ENCODE measurements around the gene FYCO1.
A peak's percentile ranks its signal among the peaks of the same experiment; 100 is the strongest.

FYCO1 gene

DNA sequence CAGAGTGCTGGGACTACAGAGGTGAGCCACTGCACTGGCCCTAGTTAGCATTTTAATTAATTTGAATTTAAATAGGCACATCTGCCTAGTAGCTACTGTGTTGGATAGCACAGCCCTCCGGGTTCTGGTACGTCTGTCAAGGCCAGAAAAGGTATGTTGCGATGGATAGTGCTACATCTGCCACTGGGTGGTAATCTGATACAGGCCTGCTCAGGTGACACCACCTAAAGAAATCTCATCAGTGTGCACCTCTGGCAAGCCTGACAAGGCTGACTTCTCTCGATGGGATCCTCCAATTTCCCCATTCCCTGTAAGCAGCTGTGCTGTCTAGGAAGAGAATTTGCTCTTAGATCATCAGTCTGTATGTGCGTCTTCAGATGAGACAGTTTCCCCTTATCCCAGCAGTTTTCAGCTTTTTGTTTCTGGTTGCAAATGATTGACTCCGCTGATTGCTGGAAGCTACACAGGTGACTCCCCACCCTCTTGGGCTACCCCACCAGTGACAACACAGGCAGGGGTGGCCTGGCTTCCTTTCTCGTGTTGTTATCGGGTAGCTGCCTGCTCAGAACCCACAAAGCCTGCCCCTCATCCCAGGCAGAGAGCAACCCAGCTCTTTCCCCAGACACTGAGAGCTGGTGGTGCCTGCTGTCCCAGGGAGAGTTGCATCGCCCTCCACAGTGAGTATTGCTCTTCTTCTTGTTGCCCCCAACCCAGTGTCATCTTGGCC is 109.5 kb downstream of the FYCO1 start, which contains the start of gene CCR9:
TSS of gene CCR9 (plus strand) at position 565 of the 727 bp plus-strand sequence. CDS start 8,391 bp downstream, outside the sequence.
- no peak for DNase-seq (ENCODE audit: low read depth in 2 of 2)

DNA sequence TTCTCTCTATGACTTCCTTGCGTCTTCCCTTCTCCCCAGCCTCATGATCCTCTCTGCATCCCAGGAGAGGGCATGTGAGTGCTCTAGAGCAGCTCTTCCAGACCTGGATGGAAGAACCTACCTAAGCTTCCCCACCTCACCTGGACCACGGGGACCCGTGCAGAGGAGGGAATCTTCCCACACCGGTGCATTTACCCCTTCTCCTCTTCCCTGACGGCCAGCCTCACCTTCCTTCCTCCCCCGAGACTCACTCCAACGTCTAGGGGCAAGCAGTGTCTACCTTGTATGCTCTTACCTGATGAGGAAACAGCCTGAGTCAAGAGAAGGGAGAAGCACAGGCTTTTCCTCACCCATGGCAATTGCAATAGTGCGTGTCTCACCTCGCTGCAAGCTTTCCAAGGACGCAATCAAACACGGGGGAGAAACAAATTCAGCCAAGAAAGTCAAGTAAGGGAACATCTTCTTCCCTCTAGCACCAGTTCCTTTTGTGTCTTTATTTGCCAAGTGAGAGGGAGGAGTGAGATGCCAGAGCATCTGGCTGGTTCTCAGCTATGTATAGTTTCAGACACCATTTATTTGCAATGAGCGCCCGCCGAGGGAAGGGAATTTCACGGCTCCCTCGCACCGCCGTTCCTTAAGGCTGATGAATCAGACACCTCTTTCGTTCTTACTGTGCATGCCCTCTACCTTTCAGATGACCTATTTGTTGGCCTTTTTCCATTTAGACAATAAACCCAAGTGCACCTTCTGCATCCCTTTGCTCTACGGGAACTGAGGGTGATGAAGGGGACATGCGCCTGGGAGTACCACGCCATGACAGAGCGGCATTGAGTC is 111.0 kb downstream of the FYCO1 start:
- no peak for DNase-seq (ENCODE audit: low read depth in 2 of 2)

DNA sequence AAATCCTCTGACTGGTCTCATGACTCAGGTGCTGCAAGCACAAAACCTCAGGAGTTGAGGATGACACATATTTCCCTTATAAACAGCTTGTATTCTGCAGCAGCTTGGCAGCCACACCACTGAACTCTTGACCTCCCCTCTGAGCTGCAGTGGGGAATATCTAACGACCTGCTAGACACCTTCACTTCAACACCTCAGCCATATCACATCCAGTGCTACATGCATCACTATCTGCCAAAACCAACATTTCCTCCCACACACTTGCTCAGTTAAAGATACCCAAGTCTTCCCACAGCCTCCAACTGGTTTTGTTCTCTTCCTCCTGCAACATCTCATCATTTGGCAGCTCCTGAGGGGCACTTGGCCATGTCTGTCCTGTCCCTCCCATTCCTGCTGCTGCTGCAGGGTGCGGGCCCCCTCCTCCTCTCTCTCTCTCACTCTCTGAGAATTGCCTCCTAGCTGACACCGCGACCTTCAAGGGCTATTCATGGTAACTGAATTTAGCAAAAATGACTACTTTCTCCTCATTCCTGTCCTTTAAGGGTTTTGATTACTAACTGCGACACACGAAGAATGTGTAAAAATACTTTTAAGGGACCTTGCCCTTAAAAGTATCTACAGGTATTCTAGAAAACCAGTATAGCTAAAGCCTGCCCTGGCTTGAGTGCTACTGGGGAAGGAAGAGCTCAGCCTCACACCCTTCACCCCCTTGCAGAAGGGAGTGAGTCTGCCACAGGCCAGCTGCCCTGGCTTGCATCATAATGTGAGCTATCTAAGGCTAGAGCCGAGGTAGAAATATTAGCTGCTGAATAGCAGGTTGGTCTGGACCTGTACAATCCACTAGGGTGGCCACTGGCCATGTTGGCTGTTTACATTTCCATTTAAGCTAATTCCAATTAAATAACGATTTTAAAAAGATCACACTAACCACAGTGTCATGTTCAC is 114.3 kb downstream of the FYCO1 start:
- DNase-seq (ENCODE audit: low read depth in 2 of 2): peak in 1 of 2 donors; percentile 32

DNA sequence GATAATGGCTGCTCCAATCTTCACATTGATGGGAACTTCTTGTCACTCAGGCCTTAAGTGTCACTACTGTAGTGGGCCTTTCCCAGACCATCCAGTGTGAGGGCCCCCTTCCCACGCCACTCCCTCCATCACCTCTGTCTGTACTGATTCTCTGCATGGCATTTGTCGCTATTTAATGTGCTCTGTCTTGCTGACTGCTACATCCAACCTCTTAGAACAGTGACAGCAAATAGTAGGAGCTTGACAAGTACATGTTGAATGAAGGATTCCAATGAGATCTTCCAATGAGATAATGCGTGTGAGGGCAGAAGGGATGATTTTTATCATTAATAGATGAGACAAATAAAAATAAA is 114.9 kb downstream of the FYCO1 start:
- DNase-seq (ENCODE audit: low read depth in 2 of 2): no peak

DNA sequence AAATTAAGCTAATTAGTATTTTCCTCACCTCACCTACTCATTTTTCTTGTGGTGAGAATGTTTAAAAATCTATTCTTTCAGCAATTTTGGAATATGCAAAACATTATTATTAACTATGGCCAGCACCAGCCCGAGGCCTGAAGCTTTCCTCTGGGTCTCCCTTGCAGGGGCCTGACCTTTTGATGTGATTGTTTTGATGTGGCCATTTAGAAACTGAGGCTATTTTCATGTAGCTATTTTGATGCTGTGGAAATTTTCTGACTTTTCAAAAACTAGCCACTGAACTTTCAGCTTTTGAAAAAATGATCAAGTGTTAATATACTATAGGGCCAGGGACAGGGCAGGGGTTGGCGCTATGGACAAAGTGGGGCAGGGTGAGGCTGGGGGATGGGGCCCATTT is 117.5 kb downstream of the FYCO1 start:
- no peak for DNase-seq (ENCODE audit: low read depth in 2 of 2)

DNA sequence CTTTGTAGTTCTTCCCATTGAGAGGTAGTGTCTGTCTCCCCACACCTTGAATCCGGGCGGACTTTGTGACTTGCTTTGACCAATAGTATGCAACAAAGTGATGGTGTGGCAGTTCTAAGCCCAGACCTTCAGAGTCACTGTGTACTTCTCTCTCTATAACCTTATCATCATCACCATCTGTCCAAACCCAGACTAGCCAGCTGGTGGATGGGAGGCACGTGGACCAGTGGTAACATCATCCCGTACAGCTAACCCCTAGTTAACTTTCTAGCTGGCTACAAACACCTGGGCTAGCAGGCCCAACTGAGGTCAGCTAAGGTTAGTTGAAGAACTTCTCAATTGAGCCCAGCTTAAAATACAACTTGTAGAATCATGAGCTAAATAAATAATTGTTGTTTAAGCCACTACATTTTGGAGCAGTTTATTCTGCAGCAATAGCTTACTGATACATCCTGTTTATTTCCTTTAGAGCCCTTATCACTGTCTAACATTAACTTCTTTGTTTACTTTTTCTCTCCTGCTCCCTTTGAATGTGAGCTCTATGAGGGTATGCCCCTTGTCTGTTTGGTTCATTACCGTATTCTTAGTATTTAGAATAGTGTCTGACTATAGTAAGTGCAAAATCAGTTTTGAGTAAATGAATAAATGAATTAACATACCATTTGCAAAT is 120.8 kb downstream of the FYCO1 start:
- DNase-seq (ENCODE audit: low read depth in 2 of 2): no peak

DNA sequence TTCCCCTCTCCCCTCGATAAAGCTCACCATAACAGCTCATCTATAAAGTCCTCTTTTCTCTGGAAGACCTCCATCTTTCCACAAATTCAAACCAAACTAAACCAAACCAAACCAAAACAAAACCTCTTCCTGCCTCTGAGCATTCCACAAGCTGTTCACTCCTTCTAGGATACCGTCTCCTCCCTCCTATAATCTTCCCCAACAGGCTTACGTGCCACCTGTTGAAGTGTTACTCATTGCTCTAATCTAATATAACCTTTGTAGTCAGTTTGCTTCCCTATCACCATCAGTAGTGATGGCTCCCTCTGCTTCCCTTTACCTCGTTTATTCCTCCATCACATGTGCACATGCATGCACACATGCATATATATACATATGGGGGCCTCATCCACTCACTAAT is 122.0 kb downstream of the FYCO1 start:
- DNase-seq (ENCODE audit: low read depth in 2 of 2): no peak

DNA sequence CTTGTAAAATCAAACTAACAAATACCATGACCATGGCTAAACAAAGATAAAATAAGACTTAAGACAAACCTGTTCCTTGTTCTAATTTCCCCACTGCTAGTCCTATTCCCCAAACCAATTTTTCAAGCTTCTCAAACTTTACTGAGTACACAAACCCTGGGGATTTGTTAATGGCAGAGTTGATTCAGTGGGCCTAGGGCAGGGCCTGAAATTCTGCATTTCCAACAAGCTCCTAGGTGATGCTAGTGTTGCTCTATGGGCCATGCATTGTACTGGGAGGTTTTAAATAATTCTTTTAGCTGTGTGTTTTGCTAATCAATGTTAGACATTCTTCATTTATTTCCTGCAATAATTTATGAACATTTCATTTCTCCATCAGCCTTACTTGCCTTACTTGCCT is 122.6 kb downstream of the FYCO1 start:
- no peak for DNase-seq (ENCODE audit: low read depth in 2 of 2)

DNA sequence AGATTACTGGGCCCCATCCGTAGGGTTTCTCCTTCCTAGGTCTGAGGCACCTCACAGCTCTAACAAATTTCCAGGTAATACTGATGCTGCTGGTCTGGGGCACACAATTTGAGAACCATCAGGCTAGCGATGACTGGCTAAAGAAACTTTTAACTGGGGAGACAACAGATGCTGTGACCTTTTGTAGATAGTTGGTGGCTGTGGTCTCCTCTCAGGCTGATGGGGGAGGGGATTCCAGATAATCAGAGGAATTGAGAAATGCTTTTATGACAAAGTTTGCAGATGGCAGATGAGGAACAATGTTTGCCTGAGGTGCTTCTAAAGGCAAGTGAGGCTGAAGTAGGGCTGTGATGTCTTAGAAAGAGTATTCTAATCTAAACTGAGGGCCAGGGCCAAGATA is 123.1 kb downstream of the FYCO1 start:
- DNase-seq (ENCODE audit: low read depth in 2 of 2): no peak

DNA sequence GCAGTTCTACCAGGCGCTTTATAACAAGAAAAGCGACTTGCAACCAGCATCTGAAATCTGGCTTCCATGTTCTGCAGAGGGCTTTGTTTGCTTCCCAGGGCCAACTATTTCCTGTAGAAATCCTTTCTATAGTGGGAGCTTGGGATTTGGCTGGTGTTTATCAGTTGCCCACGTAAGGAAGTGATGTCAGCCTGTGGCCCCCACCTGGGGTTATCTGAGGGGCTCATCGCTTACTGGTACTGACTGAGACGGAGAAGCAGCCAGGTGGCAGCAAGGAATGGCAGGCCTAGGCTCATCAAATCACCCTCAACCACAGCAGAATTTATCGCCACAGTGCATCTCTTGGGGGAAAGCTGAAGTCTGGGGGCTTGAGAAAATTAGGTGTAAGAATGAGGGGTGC is 123.8 kb downstream of the FYCO1 start:
- DNase-seq (ENCODE audit: low read depth in 2 of 2): no peak

DNA sequence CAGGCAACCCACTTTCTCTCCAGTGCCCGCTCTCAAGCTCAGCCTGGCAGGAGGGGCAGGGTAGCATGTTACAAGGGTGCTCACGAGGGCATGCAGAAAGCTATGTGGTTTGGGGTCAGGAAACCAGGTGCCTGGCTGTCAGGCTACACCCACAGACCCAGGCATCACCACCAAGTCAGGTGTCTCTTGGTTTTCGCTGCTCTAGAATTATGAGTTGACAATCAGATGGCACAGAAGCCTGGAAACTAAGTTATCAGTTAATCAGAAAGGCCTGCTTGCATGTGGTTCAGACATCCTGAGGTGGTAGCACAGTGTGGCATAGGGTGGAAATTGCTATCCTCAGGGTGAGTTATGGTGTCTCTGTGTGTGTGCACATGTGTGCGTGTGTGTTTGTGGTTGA is 125.5 kb downstream of the FYCO1 start:
- peak; percentile 23 to 28 for DNase-seq (ENCODE audit: low read depth in 2 of 2)

DNA sequence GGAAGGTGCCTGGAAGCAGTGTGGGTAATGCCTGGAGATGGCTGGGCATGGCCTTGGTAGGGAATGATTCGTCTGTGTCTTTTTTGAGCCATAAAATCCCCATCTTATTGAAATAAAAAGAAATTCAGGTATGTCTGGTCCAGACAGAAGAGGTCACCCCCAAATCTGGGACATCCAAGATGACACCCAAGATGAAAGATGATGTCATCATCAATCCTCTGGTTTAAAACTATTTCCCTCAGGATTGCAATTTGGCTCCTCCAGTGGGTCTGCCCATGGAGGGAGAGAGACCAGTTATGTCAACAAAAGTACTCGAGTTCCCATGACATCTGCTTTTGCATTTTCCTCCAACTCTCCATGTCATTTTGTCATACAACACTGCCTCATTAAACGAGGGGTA is 126.0 kb downstream of the FYCO1 start:
- DNase-seq (ENCODE audit: low read depth in 2 of 2): no peak

DNA sequence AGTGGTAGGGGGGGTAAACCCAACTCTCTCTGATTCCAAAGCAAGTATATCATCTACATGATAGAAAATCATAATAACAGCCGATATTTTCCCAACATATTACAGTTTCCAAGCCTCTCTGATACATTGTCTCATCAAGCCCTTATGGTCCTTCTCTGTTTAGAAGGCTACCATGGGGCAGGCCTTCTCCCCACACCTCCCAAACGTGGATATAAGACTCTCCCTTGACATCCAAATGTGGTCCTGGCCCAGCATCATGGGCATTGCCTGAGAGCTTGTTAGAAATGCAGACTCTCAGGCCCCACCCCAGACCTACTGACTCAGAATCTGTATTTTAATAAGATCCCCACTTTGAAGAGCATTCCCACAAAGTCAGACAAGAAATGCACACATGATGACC is 127.0 kb downstream of the FYCO1 start:
- no peak for DNase-seq (ENCODE audit: low read depth in 2 of 2)

DNA sequence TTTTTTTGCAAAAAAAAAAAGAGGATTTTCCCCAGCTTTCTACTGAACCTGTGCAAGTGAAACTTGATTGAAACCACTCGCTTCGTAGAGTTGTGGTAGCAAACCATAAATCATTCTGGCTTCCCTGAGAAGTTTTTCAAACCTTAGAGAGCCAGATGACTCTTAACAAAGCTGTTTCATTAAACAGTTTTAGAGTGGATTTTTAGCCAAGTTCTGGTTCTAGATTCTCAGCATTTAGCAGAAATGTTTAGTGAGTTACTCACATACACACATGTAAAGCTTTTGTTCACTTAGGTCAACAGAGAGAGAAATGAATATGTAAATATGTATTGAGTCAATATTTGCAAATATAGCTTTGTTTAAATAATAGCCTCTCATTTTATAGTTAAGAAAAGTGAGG is 127.4 kb downstream of the FYCO1 start:
- no peak for DNase-seq (ENCODE audit: low read depth in 2 of 2)
